Stimulated activated CD4-positive, alpha-beta T cell treated with anti-CD3 and anti-CD28 coated beads, Interleukin-4, amount 100 ng/mL, for 1 hour (primary cell): ENCODE measurements around the gene CACNA2D2.

ENCODE experiments used
- DNase-seq: peaks from one replicate; pipeline ENCODE4 v3.0.0-alpha.2; 2020

The CACNA2D2 gene

GRCh38 chr3:50340448-50341329 lies 162.7 kb downstream of the CACNA2D2 start, which contains the start of gene RASSF1:
RASSF1 (minus strand) TSS chr3:50340836; CDS start chr3:50340805, 31 bp downstream.
- DNase-seq = peak; percentile 62

GRCh38 chr3:50340147-50340447 lies 163.3 kb downstream of the CACNA2D2 start:
- DNase-seq = no peak

- DNase-seq = no peak
These were observed 163.8 kb downstream of the CACNA2D2 start for GRCh38 chr3:50339485-50340146.

- DNase-seq = no peak
These were observed 164.5 kb downstream of the CACNA2D2 start for GRCh38 chr3:50338965-50339364.

DNA sequence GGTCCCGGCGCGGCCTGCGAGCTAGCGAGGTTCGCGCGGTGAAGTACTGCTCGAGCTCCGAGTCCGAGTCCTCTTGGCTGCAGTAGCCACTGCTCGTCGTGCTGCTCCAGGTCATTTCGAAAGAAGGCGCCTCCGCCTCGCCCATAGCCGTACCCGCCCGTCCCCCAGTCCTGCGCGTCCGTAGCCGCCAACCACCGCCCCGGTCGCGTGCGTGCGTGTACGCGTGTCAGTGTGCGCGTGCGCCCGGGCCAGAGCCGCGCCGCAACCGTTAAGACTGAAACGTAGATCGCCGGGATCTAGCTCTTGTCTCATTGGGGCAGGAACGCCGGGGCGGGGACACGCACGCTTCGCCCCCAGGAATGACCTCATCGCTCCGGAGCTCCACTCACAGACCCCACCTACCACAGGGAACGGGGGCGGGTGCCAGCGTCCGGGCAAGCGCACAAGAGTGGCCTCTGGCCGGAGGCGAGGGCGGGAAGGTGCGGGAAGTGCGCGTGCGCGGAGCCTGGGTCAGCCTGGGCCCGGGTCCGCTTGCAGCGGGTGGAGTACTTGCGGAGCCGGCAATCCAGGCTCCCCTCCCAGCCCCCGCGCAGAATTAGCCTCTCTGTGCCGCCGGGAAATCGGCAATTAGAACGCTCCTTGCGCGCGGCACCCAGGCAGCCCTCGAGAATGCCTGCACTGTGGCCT lies 166.1 kb downstream of the CACNA2D2 start:
- peak; percentile 93 for DNase-seq

- no peak for DNase-seq
These were observed 166.8 kb downstream of the CACNA2D2 start for GRCh38 chr3:50336452-50337174.

DNA sequence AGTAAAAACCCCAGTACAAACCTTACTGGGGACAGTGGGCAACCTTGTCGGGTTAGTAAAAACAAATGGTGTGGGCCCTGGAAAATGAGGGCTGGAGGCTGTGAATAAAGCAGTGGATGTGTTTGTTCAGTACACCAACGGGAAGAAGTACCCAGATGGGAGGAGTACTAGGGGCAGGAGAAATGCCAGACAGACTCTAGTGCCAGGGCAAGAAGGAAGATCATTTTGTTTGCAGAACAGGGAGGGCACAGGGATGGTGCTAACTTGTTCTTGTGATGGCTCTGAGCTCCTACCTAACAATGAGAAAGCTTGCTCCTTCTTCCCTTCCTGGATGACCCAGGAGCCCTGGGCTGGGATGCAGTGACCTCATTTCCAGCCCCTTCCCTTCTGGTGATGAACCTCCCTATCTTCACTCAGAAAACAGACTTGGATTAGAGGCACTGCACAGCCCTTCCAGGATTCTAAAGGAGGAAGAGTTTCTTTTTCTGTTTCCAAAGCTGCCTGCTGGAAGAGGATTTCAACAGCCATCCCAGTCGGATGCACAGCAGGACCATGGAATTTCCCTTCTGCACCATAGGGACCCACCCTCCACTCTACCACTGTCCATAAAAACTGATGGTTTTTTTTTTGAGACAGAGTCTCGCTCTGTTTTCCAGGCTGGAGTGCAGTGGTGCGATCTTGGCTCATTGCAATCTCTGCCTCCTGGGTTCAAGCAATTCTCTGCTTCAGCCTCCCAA lies 168.9 kb downstream of the CACNA2D2 start:
- DNase-seq = no peak

- no peak for DNase-seq
These were observed 169.6 kb downstream of the CACNA2D2 start for GRCh38 chr3:50333744-50334328.

- DNase-seq = no peak
These were observed 172.0 kb downstream of the CACNA2D2 start for GRCh38 chr3:50331364-50331907.

DNA sequence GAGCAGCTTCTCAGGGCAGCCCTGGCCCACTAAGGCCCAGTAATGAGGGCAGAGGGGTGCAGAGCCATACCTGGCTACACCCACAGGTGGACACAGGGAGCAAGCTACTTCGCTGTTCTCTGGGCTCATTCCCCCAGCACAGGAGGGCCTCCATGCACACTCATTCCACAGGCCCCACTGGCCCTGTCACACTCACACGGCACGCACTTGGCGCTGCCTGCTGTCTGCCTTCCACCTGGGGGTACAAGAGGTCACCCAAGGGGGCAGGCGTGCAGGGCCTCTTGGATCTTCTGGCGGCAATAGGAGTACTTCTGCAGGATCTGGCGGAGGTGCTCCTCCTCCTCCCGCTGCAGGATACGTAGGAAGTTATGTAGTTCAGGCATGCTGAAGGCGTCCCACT lies 173.1 kb downstream of the CACNA2D2 start:
- DNase-seq = no peak

DNA sequence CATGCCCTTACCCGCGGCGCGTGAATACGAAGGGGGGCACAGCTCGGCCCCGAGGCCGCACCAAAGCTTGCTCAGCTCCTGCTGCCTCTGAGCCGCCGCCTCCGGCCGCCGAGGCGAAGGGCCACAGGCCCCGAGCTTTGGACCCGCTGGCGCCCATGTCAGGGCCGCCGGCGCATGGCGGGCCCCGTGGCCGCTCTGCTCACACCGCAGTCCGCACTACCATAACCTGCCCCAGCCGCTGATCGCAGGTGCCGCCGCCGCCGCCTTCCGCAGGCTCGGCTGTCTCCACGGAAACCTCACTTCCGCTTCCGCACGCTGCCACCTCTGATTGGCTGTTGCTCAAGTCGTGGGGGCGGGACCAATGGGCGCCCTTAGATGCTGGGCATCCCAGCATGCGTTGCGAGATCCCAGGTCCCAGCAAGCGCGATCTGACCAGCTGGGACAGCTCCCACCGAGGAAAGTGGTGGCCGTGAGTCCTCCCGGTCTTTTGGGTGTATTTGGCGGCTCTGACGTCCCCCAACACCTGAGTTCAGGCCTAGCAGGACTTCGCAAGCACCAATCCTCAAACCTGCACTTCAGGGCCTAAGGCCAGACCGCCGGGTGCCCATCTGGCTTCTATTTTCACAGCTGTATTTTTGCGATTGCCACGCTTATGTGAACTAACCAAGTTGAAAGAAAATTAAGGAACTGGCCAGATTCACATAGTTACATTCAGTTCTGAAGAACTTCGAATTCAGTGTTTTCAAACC lies 175.3 kb downstream of the CACNA2D2 start, which contains the start of gene TUSC2:
Gene TUSC2 (minus strand): TSS at position 281 of the 749 bp plus-strand sequence. CDS start 124 bp downstream, at position 157.
- peak; percentile 95 for DNase-seq

GRCh38 chr3:50327129-50327528 lies 176.3 kb downstream of the CACNA2D2 start:
- DNase-seq = no peak

DNA sequence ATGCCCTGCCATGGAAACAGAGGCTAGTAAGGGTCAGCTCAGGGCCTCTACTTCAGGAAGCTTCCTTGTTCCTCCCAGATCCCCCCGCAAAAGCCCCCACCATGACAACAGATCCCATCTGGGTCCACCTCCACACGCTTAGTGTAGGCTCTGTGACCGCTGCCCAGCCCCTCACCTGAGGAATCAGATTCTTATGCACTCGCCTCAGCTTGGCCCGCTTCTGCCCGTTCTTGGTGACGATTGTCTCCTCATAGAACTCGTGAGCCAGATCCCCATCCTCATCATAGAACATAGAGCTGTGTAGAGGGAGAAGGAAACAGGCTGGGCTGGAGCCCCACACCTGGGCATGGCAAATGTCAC lies 177.3 kb downstream of the CACNA2D2 start:
- DNase-seq = no peak

GRCh38 chr3:50325497-50326181 lies 177.8 kb downstream of the CACNA2D2 start:
- no peak for DNase-seq

GRCh38 chr3:50325113-50325480 lies 178.3 kb downstream of the CACNA2D2 start:
- DNase-seq = no peak

- peak; percentile 70 for DNase-seq
These were observed 178.9 kb downstream of the CACNA2D2 start for GRCh38 chr3:50324351-50325112.

- DNase-seq = no peak
These were observed 179.7 kb downstream of the CACNA2D2 start for GRCh38 chr3:50323614-50324199.

DNA sequence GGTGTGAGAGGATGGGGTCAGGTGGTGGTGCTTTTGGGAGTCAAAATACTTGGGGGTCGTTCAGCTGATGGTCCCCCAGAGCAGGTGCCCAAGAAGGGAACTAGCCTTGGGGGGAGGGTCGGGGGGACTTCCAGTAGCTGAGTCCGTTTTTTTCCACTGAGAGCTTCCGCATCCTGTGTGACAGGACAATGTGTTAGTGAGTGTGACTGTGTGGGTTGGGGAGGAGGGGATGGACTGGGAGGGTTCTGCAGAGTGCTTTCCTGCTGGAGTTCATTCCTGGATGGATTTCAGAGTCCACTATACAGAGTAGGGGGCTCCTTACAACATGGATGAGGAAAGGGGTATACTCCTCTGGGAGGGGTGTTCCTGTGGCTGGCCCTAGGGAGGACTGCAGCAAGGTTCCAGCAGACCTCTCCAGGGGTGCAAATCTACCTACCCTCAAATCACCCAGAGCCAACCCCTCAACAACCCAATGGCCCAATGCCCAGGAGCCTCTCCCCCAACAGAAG lies 180.3 kb downstream of the CACNA2D2 start:
- no peak for DNase-seq
